Cerebellar cortex (tissue), 1 donor: ENCODE measurements around the gene ALG1L2.
"Not testable (repeated sequence)": the region's sequence is repeated elsewhere in the genome, so short reads cannot be mapped to it uniquely, and the experiment has no call there.

Experiments
- DNase-seq: peaks from one replicate; pipeline ENCODE4 v3.0.0-alpha.2; 2015; ENCODE audit warnings: low spot score

ALG1L2 gene, protein sequence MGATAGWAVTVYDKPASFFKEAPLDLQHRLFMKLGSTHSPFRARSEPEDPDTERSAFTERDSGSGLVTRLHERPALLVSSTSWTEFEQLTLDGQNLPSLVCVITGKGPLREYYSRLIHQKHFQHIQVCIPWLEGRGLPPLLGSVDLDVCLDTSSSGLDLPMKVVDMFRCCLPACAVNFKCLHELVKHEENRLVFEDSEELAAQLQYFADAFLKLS

GRCh38 chr3:130081351-130081881 lies at the start of gene ALG1L2:
TSS of gene ALG1L2 (plus strand) at chr3:130081831. CDS start at chr3:130082017, 186 bp downstream.
- no peak for DNase-seq

DNA sequence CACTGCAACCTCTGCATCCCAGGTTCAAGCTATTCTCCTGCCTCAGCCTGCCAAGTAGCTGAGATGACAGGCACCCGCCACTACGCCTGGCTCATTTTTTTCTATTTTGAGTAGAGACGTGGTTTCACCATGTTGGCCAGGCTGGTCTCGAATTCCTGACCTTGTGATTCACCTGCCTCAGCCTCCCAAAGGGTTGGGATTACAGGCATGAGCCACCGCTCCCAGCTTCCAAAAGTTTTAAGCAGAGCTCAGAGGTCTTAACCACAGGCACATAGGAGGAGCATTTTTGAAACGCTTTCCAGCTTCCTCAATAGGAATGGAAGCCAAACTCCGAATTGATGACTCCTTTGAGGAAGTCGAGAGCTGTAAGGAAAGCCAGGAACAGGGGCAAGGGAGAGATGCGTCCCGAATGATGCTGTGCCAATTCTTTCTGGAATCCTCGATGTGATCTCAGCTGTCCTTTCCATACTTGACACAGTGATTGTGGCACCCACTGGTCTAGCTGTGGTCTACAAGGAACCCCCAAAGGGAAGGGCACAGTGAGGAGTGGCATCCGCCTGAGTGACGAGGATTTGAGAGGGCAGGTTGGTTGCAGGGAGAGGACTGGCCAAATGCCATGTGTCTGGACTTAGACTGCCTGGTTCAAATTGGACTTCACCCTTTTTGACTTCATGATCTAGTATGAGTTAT lies 44.4 kb upstream of the ALG1L2 start:
- not testable (repeated sequence) for DNase-seq

GRCh38 chr3:130042736-130043135 lies 38.9 kb upstream of the ALG1L2 start:
- not testable (repeated sequence) for DNase-seq

DNA sequence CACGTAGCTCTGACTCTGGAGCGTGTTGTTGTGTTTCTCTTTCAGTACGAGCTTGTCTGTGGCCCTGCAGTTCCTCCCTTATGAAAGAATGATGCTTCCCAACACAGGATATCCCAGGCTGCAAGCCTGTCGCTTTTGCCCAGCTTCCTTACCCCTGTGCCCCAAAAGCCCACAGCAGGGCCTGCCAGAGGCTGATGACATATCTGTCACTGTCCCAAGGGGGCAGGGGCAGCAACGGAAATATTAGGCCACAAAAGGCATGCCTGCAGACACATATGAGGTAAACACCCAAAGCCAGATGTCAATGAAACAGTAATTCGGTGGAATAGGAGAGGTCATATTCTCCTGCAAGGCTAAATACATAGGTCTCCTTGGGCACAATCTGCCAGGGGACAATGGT lies 38.0 kb upstream of the ALG1L2 start:
- DNase-seq = not testable (repeated sequence)

- no peak for DNase-seq
These were observed 37.3 kb upstream of the ALG1L2 start for GRCh38 chr3:130044370-130044769.

GRCh38 chr3:130048726-130049125 lies 32.9 kb upstream of the ALG1L2 start:
- DNase-seq = no peak

GRCh38 chr3:130052366-130052765 lies 29.3 kb upstream of the ALG1L2 start:
- DNase-seq = not testable (repeated sequence)

DNA sequence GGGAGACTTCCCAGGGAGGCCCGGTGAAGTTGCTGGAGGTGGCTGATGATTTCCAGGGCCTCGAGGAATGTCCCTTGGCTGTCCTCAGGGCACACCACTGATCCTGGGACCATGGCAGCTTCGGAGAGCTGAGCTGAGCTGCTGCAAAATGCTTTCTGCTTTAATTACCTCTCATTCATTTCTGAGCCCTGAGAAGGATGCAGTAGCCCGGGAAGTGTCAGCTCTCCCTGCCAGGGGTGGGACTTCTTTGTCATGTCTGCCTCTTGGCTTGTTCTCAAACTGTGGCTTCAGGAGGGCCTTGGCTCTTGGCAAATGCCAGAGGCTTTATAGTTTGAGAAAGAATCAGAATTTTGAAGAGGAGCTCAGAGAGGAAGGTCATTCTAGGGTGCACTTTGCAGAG lies 28.7 kb upstream of the ALG1L2 start:
- DNase-seq = not testable (repeated sequence)

DNA sequence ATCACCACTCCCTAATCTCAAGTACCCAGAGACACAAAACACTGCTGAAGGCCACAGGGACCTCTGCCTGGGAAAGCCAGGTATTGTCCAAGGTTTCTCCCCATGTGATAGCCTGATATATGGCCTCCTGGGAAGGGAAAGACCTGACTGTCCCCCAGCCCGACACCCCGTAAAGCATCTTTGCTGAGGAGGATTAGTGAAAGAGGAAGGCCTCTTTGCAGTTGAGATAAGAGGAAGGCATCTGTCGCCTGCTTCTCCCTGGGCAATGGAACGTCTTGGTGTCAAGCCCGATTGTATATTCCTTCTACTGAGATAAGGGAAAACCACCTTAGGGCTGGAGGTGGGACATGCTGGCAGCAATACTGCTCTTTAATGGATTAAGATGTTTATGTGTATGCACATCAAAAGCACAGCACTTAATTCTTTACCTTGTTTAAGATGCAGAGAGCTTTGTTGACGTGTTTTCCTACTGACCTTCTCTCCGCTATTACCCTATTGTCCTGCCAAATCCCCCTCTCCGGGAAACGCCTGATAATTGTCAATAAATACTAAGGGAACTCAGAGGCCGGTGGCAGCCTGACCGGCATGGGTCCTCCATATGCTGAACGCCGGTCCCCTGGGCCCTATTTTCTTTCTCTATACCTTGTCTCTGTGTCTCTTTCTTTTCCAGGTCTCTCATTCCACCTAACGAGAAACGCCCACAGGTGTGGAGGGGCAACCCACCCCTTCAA lies 23.9 kb upstream of the ALG1L2 start:
- not testable (repeated sequence) for DNase-seq

DNA sequence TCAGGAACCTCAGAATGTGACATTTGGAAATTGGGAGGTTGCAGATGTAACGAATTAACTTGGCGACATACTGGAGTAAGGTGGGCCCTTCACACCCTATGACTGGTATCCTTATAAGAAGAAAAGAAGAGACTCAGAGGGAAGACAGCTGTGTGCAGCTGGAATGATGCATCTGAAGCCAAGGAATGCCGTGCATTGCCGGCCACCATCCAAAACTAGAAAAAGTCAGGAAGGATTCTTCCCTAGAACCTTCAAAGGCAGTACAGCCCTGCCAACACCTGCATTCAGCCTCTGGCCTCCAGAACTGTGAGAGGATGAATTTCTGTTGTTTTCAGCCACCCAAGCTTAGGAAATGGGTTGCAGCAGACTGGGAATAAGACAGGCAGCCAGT lies 23.4 kb upstream of the ALG1L2 start:
- not testable (repeated sequence) for DNase-seq

GRCh38 chr3:130058716-130059115 lies 22.9 kb upstream of the ALG1L2 start:
- not testable (repeated sequence) for DNase-seq

GRCh38 chr3:130059162-130059561 lies 22.5 kb upstream of the ALG1L2 start:
- DNase-seq = not testable (repeated sequence)

DNA sequence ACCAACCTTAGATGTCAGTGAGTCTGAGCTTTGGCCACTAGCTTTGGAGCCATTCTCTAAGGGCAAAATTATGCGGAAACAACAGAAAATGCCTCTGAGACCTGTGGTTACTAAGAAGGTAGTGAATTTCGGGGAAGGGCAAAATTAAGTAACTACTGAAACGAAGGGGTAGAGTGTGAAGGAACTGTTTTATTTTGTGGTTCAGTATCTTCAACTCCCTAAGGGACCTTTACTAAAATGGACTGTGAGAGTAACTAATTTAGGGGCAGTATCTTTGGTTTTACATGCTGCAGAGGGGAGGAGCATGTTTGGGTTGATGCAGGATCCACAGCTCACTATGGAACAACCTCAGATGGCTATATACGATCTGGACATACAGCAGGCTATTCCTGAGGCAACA lies 8.0 kb upstream of the ALG1L2 start:
- no peak for DNase-seq

DNA sequence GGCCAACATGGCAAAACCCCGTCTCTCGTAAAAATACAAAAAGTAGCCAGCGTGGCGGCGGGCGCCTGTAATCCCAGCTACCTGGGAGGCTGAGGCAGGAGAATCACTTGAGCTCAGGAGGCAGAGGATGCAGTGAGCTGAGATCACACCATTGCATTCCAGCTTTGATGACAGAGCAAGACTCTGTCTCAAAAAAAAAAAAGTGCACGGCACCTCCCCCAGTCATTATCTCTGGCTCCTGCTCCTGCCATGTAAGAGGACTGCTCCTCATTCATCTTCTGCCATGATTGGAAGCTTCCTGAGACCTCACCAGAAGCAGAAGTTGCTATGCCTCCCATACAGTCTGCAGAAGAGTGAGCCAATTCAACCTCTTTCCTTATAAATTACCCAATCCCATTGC lies 4.0 kb upstream of the ALG1L2 start:
- no peak for DNase-seq

DNA sequence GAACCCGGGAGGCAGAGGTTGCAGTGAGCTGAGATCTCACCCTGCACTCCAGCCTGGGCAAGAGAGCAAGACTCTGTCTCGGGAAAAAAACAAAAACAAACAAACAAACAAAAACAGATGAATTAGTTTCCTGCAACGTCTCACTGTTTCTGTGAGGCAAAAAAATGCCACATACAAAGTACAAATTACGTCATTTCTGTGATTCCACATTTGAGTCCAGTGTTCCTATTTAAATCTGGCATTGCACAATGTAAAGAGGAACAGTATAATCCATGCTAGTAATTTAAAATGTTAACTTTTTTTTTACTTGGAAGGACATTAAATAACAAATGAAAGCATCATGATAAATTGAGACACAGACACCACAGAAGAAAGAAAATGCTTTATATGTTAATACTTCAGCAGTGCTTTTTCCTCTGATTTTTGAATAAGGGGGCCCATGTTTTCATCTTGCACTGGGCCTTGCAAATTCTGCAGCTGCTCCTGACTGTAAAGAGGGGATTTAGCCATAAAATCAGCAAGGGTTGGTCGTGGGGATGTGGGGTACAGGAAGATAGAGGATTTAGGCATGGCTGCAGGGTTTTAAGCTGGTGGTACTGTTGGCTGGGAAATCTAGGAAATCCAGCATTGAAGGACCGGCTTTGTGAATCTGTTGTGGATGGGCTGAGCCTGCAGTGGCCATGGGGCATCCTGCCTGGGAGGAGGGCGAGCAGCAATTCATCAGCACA lies 1.9 kb downstream of the ALG1L2 start:
- not testable (repeated sequence) for DNase-seq

GRCh38 chr3:130084436-130084980 lies 2.9 kb downstream of the ALG1L2 start:
- no peak for DNase-seq

DNA sequence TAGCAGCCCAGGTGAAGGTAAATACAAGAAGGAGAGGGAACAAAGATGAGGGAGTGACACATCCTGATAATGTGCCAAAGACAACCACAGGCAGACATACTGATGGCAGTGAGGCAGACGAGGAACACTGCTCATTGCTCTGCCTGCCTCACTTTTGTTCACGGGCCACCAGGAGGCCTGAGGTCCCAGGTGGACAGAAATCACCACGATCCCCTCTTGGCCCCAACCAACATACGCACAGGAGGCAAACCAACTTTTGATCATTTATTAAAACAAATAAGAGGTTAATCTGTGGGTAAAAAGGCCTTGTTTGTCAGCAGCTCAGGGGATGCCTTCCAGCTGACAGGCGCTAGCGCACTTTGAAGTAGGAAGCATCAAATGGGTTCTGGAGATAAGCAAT lies 4.2 kb downstream of the ALG1L2 start:
- no peak for DNase-seq

DNA sequence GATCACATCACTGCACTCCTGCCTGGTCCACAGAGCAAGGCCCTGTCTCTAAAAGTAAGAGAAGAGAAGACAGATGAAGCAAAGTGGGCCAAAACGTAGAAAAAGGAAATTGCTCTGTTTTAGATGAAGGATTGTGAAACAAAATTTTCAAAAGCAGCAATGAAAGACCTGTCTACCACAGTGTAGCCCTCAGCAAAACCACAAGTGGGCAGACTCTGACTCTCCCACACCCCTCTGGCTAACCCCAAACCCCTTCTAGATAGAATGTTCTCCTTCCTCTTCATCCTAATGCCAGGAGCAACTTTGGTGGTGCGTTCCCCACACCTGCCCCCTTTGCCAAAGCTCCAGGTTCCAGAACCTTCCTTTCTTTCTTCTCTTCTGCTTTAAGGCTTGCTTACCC lies 5.0 kb downstream of the ALG1L2 start:
- not testable (repeated sequence) for DNase-seq

- DNase-seq = no peak
These were observed 6.4 kb downstream of the ALG1L2 start for GRCh38 chr3:130088061-130088460.

- DNase-seq = not testable (repeated sequence)
These were observed 9.1 kb downstream of the ALG1L2 start for GRCh38 chr3:130090681-130091080.

GRCh38 chr3:130091958-130092357 lies 10.3 kb downstream of the ALG1L2 start:
- no peak for DNase-seq
